ENCODE measurements around the gene TANGO6.

Gene TANGO6

DNA sequence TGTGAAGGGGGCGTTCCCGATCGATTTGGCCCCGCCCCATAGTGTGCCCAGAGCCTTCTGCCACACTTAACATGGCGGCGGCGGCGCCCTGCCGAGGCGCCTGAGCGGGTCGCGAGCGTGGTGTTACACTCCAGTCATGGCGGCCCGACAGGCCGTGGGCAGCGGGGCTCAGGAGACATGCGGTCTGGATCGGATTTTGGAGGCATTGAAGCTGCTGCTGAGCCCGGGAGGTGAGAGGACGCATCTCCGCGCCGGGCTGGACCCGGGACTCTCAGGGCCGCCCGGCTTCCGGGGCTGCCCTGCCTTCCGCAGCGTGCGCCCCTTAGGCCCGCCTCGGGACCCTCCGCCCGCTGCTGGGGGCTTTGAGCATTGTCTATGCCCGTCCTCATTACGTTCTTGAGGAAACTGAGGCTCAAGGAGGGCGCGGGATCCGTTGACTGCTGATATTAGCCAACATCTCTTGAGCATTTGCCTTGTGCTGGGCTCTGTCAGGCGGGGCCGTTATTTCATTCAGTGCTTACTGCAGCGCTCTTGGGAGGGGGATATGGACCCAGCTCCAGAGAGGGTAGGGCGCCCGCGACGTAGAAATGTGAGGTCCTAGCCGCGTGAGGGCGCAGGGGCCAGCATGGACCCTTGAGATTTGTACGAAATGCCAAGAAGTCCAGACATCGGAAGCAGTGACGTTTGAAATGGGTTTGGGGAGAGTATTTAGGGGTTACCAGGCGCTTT is at the start of gene TANGO6:
Gene TANGO6 (plus strand): TSS at position 50 of the 729 bp plus-strand sequence. CDS start 87 bp downstream, at position 137.
- H3K9me3 ChIP-seq (ENCODE audit: insufficient read depth, low read length, severe bottlenecking): no peaks in the 10 kb centered on the region
- peaks cover 23% of the 10 kb centered on the region for H3K4me1 ChIP-seq (ENCODE audit: insufficient read depth, low read length)
- H3K27me3 ChIP-seq (ENCODE audit: insufficient read depth, low read length, poor library complexity): no peaks in the 10 kb centered on the region
- H3K36me3 ChIP-seq (ENCODE audit: insufficient read depth, low read length): no peaks in the 10 kb centered on the region
- peak within 1 kb of the TSS; percentile 86 for H3K27ac ChIP-seq (ENCODE audit: low read length)
- peak within 1 kb of the TSS; percentile 73 for H3K9ac ChIP-seq (ENCODE audit: low read depth, low read length)
- TF ChIP-seq, protein P1, sequence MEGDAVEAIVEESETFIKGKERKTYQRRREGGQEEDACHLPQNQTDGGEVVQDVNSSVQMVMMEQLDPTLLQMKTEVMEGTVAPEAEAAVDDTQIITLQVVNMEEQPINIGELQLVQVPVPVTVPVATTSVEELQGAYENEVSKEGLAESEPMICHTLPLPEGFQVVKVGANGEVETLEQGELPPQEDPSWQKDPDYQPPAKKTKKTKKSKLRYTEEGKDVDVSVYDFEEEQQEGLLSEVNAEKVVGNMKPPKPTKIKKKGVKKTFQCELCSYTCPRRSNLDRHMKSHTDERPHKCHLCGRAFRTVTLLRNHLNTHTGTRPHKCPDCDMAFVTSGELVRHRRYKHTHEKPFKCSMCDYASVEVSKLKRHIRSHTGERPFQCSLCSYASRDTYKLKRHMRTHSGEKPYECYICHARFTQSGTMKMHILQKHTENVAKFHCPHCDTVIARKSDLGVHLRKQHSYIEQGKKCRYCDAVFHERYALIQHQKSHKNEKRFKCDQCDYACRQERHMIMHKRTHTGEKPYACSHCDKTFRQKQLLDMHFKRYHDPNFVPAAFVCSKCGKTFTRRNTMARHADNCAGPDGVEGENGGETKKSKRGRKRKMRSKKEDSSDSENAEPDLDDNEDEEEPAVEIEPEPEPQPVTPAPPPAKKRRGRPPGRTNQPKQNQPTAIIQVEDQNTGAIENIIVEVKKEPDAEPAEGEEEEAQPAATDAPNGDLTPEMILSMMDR (IDR thresholded peaks at IDR 0.05; ENCODE audit: borderline replicate concordance, extremely low read depth, low read length, poor library complexity, severe bottlenecking): peak; percentile 67
- TF ChIP-seq EZH2 (IDR thresholded peaks at IDR 0.05; ENCODE audit: borderline replicate concordance, low read depth, low read length, severe bottlenecking): no peak
- peaks cover 25% of the 10 kb centered on the region for H3K79me2 ChIP-seq (ENCODE audit: insufficient read depth, low read length)
- no peaks in the 10 kb centered on the region for H4K20me1 ChIP-seq (ENCODE audit: insufficient read depth, low read length)
- H3K4me2 ChIP-seq (ENCODE audit: insufficient read depth, low read length): peak within 1 kb of the TSS; percentile 87
- peak within 1 kb of the TSS; percentile 95 for H2AFZ ChIP-seq (ENCODE audit: low read depth, low read length)
- H3K4me3 ChIP-seq (ENCODE audit: low read depth in 1 of 2, low read length in 2 of 2): peak within 1 kb of the TSS; percentile 54 to 75
- peak; percentile 93 for DNase-seq
- peak; percentile 88 for ATAC-seq (ENCODE audit: insufficient read depth, low read depth)

DNA sequence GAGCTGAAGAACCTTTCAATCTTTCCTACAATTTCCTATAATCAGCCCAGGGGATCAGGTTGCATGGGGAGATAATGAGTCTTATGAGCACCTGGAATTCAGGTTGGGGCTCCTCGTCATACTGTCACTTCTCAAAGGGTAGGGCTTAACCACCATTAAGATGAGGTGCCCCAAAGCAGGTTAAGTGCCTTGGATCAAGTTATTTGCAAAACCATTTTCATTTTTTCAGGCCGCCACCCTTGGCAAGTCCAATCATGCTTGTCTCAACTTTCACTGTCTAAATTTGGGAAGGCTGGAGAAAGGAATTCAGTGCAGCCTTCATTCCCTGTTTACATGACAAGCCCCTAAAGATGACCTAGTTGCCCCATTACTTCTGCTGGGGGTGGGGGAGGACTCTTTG is 44.9 kb upstream of the TANGO6 start:
- TF ChIP-seq EZH2 (IDR thresholded peaks at IDR 0.05; ENCODE audit: borderline replicate concordance, low read depth, low read length, severe bottlenecking): no peak
- TF ChIP-seq, protein P1 (IDR thresholded peaks at IDR 0.05; ENCODE audit: borderline replicate concordance, extremely low read depth, low read length, poor library complexity, severe bottlenecking): no peak
- Histone ChIP-seq H3K4me1 (ENCODE audit: insufficient read depth, low read length) (no peaks in the 10 kb centered on the region), H3K9ac (ENCODE audit: low read depth, low read length) (no peak overlapping the region), H3K4me3 (ENCODE audit: low read depth in 1 of 2, low read length in 2 of 2) (no peak overlapping the region), H3K4me2 (ENCODE audit: insufficient read depth, low read length) (no peak overlapping the region), H3K9me3 (ENCODE audit: insufficient read depth, low read length, severe bottlenecking) (no peaks in the 10 kb centered on the region), H4K20me1 (ENCODE audit: insufficient read depth, low read length) (no peaks in the 10 kb centered on the region), H3K27ac (ENCODE audit: low read length) (no peak overlapping the region), H3K36me3 (ENCODE audit: insufficient read depth, low read length) (no peaks in the 10 kb centered on the region), H2AFZ (ENCODE audit: low read depth, low read length) (no peak overlapping the region), H3K27me3 (ENCODE audit: insufficient read depth, low read length, poor library complexity) (no peaks in the 10 kb centered on the region), H3K79me2 (ENCODE audit: insufficient read depth, low read length) (no peaks in the 10 kb centered on the region)
- ATAC-seq (ENCODE audit: insufficient read depth, low read depth): no peak
- no peak for DNase-seq

DNA sequence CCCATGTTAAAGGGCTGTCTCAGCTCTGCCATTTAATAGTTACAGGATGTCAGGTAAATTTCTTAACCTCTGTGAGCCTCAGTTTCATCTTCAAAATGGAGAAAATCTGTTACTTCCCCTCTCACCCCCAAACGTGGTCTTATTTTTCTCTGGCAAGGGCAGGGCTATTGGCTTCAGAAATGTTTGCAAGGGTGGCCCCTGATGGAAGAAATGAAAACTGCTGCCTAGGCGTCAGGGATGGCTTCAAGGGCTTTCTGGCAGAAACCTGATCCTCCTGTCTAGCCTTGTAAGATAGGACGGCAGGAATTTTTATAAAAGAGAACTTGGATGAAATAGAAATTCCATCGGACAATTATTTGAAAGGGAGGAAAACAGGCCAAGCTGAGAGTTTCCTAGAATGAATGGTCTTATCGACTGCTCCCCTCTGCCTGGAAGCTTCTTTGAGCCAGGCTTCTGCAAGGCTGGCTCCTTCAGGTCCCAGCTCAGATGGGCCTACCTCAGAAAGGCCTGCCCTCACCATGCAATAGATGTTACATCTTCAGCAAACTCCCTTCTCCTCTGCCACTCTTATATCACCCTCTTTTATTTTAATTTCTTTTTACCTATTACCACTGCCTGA is 43.0 kb upstream of the TANGO6 start:
- Histone ChIP-seq H2AFZ (ENCODE audit: low read depth, low read length) (no peak overlapping the region), H3K79me2 (ENCODE audit: insufficient read depth, low read length) (no peaks in the 10 kb centered on the region), H3K4me3 (ENCODE audit: low read depth in 1 of 2, low read length in 2 of 2) (no peak overlapping the region), H3K27me3 (ENCODE audit: insufficient read depth, low read length, poor library complexity) (no peaks in the 10 kb centered on the region), H4K20me1 (ENCODE audit: insufficient read depth, low read length) (no peaks in the 10 kb centered on the region), H3K9ac (ENCODE audit: low read depth, low read length) (no peak overlapping the region), H3K27ac (ENCODE audit: low read length) (no peak overlapping the region), H3K4me1 (ENCODE audit: insufficient read depth, low read length) (no peaks in the 10 kb centered on the region), H3K36me3 (ENCODE audit: insufficient read depth, low read length) (no peaks in the 10 kb centered on the region), H3K4me2 (ENCODE audit: insufficient read depth, low read length) (no peak overlapping the region), H3K9me3 (ENCODE audit: insufficient read depth, low read length, severe bottlenecking) (no peaks in the 10 kb centered on the region)
- no peak for TF ChIP-seq EZH2 (IDR thresholded peaks at IDR 0.05; ENCODE audit: borderline replicate concordance, low read depth, low read length, severe bottlenecking)
- TF ChIP-seq, protein P1 (IDR thresholded peaks at IDR 0.05; ENCODE audit: borderline replicate concordance, extremely low read depth, low read length, poor library complexity, severe bottlenecking): peak; percentile 70
- DNase-seq: peak; percentile 56
- peak; percentile 82 for ATAC-seq (ENCODE audit: insufficient read depth, low read depth)

All from DND-41 (cell line).